Measurements from ENCODE around the gene ORM1. TPM values are rescaled to one million over a fixed set of nuclear protein-coding genes. Genes with fewer than 3 reads are reported as not detected.

Gene ORM1
- total and polyA plus RNA-seq, 10 of the 15 experiments (the other 5 are each of a cell fraction or from before 2014, with no cell fraction given): 4.4 TPM; not detected in 9

DNA sequence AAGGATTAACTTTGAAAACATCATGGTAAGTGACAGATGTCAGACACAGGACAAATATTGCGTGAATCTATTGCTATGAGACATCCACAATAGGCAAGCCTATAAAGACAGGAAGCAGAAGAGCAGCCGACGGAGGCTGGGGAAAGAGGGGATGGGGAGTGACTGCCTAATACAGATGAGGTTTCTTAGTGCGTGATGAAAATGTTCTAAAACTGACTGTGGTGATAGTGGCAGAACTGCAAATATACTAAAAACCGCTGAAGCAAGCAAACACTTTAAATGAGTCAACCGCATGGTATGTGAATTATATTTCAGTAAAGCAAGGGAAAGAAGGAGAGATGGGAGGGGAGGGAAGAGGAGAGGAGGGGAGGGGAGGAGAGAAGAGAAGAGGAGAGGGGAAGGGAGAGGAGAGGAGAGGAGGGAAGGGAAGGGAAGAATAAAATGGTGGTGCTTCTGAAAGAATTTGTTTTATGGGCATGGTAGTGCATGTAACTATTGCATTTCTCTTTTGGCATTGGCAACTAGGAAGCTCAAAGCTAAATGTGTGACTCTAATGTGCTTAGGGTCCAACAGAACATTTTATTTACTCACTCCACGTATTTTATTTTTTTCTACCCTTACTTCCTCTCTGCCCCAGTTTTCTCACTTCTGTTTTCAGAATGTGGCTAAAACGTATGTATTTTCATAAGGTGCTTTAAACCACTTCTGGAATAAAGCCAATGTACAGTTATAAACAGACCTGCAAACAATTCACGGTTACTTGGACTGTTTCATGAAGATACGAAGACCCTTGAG, 43.6 kb downstream of the ORM1 start (continued):
- no peak for TF ChIP-seq MTA3 (IDR thresholded peaks at IDR 0.05; ENCODE audit: borderline replicate concordance, low read length)
- TF ChIP-seq HDGF (IDR thresholded peaks at IDR 0.05): peak; percentile 49; the same call in 1 of the 2 replicates
- TF ChIP-seq RCOR1 (conservative IDR thresholded peaks at IDR 0.05; ENCODE audit: low read depth, low read length): no peak
- peak; percentile 81 to 86 for TF ChIP-seq IKZF2 (IDR thresholded peaks at IDR 0.05)
- peak; percentile 60 for TF ChIP-seq CBFB (IDR thresholded peaks at IDR 0.05; ENCODE audit: low read depth)
- peak; percentile 53 for TF ChIP-seq IKZF1 (conservative IDR thresholded peaks at IDR 0.05)
- TF ChIP-seq ZNF622 (IDR thresholded peaks at IDR 0.05): no peak
- 0 out of 3 replicates have a peak, but pooled peaks have one; percentile 36 for TF ChIP-seq POU2F2 (IDR thresholded peaks at IDR 0.05; ENCODE audit: borderline replicate concordance, low read depth, low read length)
- TF ChIP-seq EP300 (IDR thresholded peaks at IDR 0.05; ENCODE audit: borderline replicate concordance in 1 of 2, control insufficient read depth in 1 of 2, low read depth in 2 of 2, low read length in 2 of 2): peak; percentile 61 to 79; a peak in 3 of 4 replicates
- TF ChIP-seq, protein P1, sequence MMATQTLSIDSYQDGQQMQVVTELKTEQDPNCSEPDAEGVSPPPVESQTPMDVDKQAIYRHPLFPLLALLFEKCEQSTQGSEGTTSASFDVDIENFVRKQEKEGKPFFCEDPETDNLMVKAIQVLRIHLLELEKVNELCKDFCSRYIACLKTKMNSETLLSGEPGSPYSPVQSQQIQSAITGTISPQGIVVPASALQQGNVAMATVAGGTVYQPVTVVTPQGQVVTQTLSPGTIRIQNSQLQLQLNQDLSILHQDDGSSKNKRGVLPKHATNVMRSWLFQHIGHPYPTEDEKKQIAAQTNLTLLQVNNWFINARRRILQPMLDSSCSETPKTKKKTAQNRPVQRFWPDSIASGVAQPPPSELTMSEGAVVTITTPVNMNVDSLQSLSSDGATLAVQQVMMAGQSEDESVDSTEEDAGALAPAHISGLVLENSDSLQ (IDR thresholded peaks at IDR 0.05): peak; percentile 73
- peak in 1 of 2 experiments; percentile 51; a peak in 1 of 4 replicates for TF ChIP-seq ETV6 (conservative IDR thresholded peaks at IDR 0.05 in 1 of 2, IDR thresholded peaks at IDR 0.05 in 1 of 2; ENCODE audit: borderline replicate concordance in 1 of 2, low read depth in 1 of 2)
- TF ChIP-seq, protein P2, sequence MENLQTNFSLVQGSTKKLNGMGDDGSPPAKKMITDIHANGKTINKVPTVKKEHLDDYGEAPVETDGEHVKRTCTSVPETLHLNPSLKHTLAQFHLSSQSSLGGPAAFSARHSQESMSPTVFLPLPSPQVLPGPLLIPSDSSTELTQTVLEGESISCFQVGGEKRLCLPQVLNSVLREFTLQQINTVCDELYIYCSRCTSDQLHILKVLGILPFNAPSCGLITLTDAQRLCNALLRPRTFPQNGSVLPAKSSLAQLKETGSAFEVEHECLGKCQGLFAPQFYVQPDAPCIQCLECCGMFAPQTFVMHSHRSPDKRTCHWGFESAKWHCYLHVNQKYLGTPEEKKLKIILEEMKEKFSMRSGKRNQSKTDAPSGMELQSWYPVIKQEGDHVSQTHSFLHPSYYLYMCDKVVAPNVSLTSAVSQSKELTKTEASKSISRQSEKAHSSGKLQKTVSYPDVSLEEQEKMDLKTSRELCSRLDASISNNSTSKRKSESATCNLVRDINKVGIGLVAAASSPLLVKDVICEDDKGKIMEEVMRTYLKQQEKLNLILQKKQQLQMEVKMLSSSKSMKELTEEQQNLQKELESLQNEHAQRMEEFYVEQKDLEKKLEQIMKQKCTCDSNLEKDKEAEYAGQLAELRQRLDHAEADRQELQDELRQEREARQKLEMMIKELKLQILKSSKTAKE (IDR thresholded peaks at IDR 0.05; ENCODE audit: low read depth, poor library complexity, severe bottlenecking): peak; percentile 68
- TF ChIP-seq MTA2 (IDR thresholded peaks at IDR 0.05; ENCODE audit: low read depth): peak; percentile 79
- TF ChIP-seq MYB (IDR thresholded peaks at IDR 0.05; ENCODE audit: borderline replicate concordance, low read depth, low read length): no peak
- TF ChIP-seq, protein P3, sequence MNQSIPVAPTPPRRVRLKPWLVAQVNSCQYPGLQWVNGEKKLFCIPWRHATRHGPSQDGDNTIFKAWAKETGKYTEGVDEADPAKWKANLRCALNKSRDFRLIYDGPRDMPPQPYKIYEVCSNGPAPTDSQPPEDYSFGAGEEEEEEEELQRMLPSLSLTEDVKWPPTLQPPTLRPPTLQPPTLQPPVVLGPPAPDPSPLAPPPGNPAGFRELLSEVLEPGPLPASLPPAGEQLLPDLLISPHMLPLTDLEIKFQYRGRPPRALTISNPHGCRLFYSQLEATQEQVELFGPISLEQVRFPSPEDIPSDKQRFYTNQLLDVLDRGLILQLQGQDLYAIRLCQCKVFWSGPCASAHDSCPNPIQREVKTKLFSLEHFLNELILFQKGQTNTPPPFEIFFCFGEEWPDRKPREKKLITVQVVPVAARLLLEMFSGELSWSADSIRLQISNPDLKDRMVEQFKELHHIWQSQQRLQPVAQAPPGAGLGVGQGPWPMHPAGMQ (IDR thresholded peaks at IDR 0.05; ENCODE audit: borderline replicate concordance): peak; percentile 27; the same call in 1 of the 2 replicates
- TF ChIP-seq MEF2A (IDR thresholded peaks at IDR 0.05; ENCODE audit: insufficient read depth, low read depth, low read length): peak; percentile 66; the same call in 1 of the 2 replicates
- TF ChIP-seq, protein P4, sequence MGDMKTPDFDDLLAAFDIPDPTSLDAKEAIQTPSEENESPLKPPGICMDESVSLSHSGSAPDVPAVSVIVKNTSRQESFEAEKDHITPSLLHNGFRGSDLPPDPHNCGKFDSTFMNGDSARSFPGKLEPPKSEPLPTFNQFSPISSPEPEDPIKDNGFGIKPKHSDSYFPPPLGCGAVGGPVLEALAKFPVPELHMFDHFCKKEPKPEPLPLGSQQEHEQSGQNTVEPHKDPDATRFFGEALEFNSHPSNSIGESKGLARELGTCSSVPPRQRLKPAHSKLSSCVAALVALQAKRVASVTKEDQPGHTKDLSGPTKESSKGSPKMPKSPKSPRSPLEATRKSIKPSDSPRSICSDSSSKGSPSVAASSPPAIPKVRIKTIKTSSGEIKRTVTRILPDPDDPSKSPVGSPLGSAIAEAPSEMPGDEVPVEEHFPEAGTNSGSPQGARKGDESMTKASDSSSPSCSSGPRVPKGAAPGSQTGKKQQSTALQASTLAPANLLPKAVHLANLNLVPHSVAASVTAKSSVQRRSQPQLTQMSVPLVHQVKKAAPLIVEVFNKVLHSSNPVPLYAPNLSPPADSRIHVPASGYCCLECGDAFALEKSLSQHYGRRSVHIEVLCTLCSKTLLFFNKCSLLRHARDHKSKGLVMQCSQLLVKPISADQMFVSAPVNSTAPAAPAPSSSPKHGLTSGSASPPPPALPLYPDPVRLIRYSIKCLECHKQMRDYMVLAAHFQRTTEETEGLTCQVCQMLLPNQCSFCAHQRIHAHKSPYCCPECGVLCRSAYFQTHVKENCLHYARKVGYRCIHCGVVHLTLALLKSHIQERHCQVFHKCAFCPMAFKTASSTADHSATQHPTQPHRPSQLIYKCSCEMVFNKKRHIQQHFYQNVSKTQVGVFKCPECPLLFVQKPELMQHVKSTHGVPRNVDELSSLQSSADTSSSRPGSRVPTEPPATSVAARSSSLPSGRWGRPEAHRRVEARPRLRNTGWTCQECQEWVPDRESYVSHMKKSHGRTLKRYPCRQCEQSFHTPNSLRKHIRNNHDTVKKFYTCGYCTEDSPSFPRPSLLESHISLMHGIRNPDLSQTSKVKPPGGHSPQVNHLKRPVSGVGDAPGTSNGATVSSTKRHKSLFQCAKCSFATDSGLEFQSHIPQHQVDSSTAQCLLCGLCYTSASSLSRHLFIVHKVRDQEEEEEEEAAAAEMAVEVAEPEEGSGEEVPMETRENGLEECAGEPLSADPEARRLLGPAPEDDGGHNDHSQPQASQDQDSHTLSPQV (IDR thresholded peaks at IDR 0.05): peak; percentile 74
- TF ChIP-seq IRF4 (IDR thresholded peaks at IDR 0.05; ENCODE audit: low read depth, low read length): 0 out of 2 replicates have a peak, but pooled peaks have one; percentile 33
- peak; percentile 60; the same call in 1 of the 2 replicates for TF ChIP-seq ATF7 (IDR thresholded peaks at IDR 0.05; ENCODE audit: low read depth)
- TF ChIP-seq SMAD1 (IDR thresholded peaks at IDR 0.05; ENCODE audit: low read depth, partially characterized antibody): peak; percentile 93

Measured in GM12878 (cell line).